Liver (tissue), 9 donors: ENCODE results near the gene LAMB4. TPM values are rescaled to one million over a fixed set of nuclear protein-coding genes. Genes with fewer than 3 reads are reported as not detected.

Source experiments
- DNase-seq: peaks from one replicate; pipeline ENCODE4 v3.0.0-alpha.2; 2017; ENCODE audit warnings: low spot score
- H3K27ac ChIP-seq, 2 donors: one replicate each; pipeline ENCODE4 v1.7.0; 2013; ENCODE audit warnings: inconsistent platforms in 2 of 2, low read length in 2 of 2, control low read depth in 1 of 2, low read depth in 1 of 2, mild to moderate bottlenecking in 1 of 2
- H3K27me3 ChIP-seq, 4 donors: one replicate each; pipeline versions ENCODE4 v1.6.1 to v1.7.0; 2013; ENCODE audit warnings: low read length in 3 of 4, inconsistent platforms in 1 of 4, mild to moderate bottlenecking in 1 of 4, moderate library complexity in 1 of 4; ENCODE audit not compliant: control insufficient read depth in 4 of 4, insufficient read depth in 4 of 4
- H3K36me3 ChIP-seq, 4 donors: one replicate each; pipeline versions ENCODE4 v1.6.1 to v1.7.0; 2013; ENCODE audit warnings: low read length in 3 of 4, mild to moderate bottlenecking in 3 of 4, low read depth in 1 of 4, moderate library complexity in 1 of 4; ENCODE audit not compliant: control insufficient read depth in 4 of 4, insufficient read depth in 3 of 4
- H3K4me1 ChIP-seq, 4 donors: one replicate each; pipeline versions ENCODE4 v1.6.1 to v1.7.0; 2013; ENCODE audit warnings: low read length in 3 of 4, mild to moderate bottlenecking in 3 of 4, moderate library complexity in 1 of 4; ENCODE audit not compliant: control insufficient read depth in 4 of 4, insufficient read depth in 4 of 4
- H3K4me3 ChIP-seq, 3 donors: one replicate each; pipeline versions ENCODE4 v1.6.1 to v1.7.0; 2013; ENCODE audit warnings: low read length in 3 of 3, control low read depth in 1 of 3, low read depth in 1 of 3, mild to moderate bottlenecking in 1 of 3
- H3K9ac ChIP-seq, 2 donors: one replicate each; pipeline ENCODE4 v1.7.0; 2013; ENCODE audit warnings: low read length in 2 of 2, mild to moderate bottlenecking in 2 of 2, moderate library complexity in 2 of 2, control low read depth in 1 of 2, low read depth in 1 of 2
- H3K9me3 ChIP-seq, 4 donors: one replicate each; pipeline versions ENCODE4 v1.6.1 to v1.7.0; 2013; ENCODE audit warnings: low read length in 3 of 4; ENCODE audit not compliant: control insufficient read depth in 4 of 4
- FOXA1 ChIP-seq: IDR thresholded peaks from 2 replicates; pipeline ENCODE4 v1.6.1; 2016; ENCODE audit warnings: antibody characterized with exemption
- GABPA ChIP-seq, 2 donors: IDR thresholded peaks in 1 of 2; conservative IDR thresholded peaks in 1 of 2; 2 replicates each; pipeline ENCODE4 v1.6.1; 2016; ENCODE audit warnings: antibody characterized with exemption in 2 of 2, mild to moderate bottlenecking in 1 of 2, moderate library complexity in 1 of 2
- HNF4G ChIP-seq: IDR thresholded peaks from 2 replicates; pipeline ENCODE4 v1.6.1; 2016; ENCODE audit warnings: antibody characterized with exemption
- JUND ChIP-seq, 2 donors: IDR thresholded peaks; 2 replicates each; pipeline ENCODE4 v1.6.1; 2016; ENCODE audit warnings: antibody characterized with exemption in 2 of 2
- NR2F2 ChIP-seq: IDR thresholded peaks from 2 replicates; pipeline ENCODE4 v1.6.1; 2016; ENCODE audit warnings: antibody characterized with exemption
- RAD21 ChIP-seq, 2 donors: IDR thresholded peaks; 2 replicates each; pipeline ENCODE4 v1.6.1; 2016; ENCODE audit warnings: antibody characterized with exemption in 2 of 2, mild to moderate bottlenecking in 2 of 2
- RXRA ChIP-seq, 2 donors: IDR thresholded peaks; 2 replicates each; pipeline ENCODE4 v1.6.1; 2017 to 2018; ENCODE audit warnings: antibody characterized with exemption in 2 of 2, mild to moderate bottlenecking in 1 of 2
- TAF1 ChIP-seq: conservative IDR thresholded peaks from 2 replicates; pipeline ENCODE4 v1.6.1; 2016; ENCODE audit warnings: antibody characterized with exemption, mild to moderate bottlenecking
- YY1 ChIP-seq: IDR thresholded peaks from 2 replicates; pipeline ENCODE4 v1.6.1; 2016; ENCODE audit warnings: antibody characterized with exemption, mild to moderate bottlenecking
- WGBS: extraction: QIAGEN DNeasy Blood & Tissue Kit; methylation state at CpG from one replicate; pipeline ENCODE4 v1.1.7; 2013; 5-methylcytosine and 5-hydroxymethylcytosine counted together
- polyA plus RNA-seq, 2 donors: library from polyadenylated mRNA; stranded (reverse) in 1 of 2; unstranded in 1 of 2; fragments of 200-250 nt in 1 of 2; fragments of >200 nt in 1 of 2; fragmentation: Nextera tagmentation in 1 of 2; extraction: Ambion mirVana in 1 of 2; gene quantifications; one replicate each; pipeline versions ENCODE4 v1.2.1 to v1.2.3, GENCODE V29; 2013 to 2015
- total RNA-seq, 2 donors: library from RNA; depleted of rRNA; stranded (reverse); fragments of >200 nt; gene quantifications; one replicate each; pipeline ENCODE4 v1.2.3, GENCODE V29; 2014
- TF ChIP-seq, protein P1 (sequence below): IDR thresholded peaks from 2 replicates; pipeline ENCODE4 v1.6.1; 2016; ENCODE audit warnings: antibody characterized with exemption
- TF ChIP-seq, protein P2 (sequence below): IDR thresholded peaks from 2 replicates; pipeline ENCODE4 v1.6.1; 2016; ENCODE audit warnings: antibody characterized with exemption
- TF ChIP-seq, protein P3 (sequence below): IDR thresholded peaks from 2 replicates; pipeline ENCODE4 v1.6.1; 2016; ENCODE audit warnings: antibody characterized with exemption
- TF ChIP-seq, protein P4 (sequence below): fragments of 150-350 bp; IDR thresholded peaks from 2 replicates; pipeline ENCODE4 v1.5.1; 2017; ENCODE audit warnings: improper control_type of control experiment, low read depth, low read length; ENCODE audit not compliant: missing input control
- TF ChIP-seq, protein P5 (sequence below): IDR thresholded peaks from 2 replicates; pipeline ENCODE4 v1.6.1; 2016; ENCODE audit warnings: antibody characterized with exemption, mild to moderate bottlenecking
- donor health status: healthy.
- donor health status: healthy.
- donor health status: healthy.
- donor health status: healthy.
- donor health status: healthy.

Gene LAMB4
- total and polyA plus RNA-seq, 4 donors: under 0.01 to 0.03 TPM; not detected in 2

DNA sequence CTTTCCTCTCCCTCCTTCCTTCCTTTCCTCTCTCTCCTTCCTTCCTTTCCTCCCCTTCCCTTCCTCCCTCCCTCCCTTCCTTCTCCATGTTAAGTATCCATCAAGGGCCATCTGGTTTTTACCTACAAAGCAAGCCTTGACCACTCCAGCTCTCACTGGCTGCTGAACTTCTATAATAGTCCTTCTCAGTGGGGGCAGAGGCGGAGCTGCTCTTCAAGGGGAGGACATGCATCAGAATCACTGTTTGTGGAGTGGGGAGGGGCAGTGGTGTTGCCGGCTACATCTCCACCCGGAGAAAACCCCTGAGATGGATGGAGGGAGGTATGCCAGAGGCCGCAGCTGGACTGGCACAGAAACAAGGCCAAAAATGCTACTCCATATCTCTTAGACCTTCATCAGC lies 153.1 kb downstream of the LAMB4 start (continued):
- TF ChIP-seq, protein P1, sequence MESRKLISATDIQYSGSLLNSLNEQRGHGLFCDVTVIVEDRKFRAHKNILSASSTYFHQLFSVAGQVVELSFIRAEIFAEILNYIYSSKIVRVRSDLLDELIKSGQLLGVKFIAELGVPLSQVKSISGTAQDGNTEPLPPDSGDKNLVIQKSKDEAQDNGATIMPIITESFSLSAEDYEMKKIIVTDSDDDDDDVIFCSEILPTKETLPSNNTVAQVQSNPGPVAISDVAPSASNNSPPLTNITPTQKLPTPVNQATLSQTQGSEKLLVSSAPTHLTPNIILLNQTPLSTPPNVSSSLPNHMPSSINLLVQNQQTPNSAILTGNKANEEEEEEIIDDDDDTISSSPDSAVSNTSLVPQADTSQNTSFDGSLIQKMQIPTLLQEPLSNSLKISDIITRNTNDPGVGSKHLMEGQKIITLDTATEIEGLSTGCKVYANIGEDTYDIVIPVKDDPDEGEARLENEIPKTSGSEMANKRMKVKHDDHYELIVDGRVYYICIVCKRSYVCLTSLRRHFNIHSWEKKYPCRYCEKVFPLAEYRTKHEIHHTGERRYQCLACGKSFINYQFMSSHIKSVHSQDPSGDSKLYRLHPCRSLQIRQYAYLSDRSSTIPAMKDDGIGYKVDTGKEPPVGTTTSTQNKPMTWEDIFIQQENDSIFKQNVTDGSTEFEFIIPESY: no peak

DNA sequence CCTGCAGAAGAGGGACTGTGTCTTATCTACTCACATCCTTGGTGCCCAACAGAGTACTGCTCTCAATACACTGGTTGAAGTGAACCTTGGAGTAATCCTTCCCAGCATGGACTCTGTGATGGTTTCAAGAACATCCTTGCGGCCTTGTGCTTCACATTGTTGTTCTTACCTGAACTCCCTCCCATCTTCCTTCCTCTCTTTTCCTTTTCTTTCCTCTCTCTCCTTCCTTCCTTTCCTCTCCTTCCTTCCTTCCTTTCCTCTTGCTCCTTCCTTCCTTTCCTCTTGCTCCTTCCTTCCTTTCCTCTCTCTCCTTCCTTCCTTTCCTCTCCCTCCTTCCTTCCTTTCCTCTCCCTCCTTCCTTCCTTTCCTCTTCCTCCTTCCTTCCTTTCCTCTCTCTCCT lies 153.5 kb downstream of the LAMB4 start:
- no peak for DNase-seq
- Histone ChIP-seq H3K9me3 (no peaks in the 10 kb centered on the region), H3K4me1 (peaks cover 0 to 1% (median 0%) of the 10 kb centered on the region in 4 donors), H3K4me3 (no peak overlapping the region), H3K27ac (no peak overlapping the region), H3K36me3 (no peaks in the 10 kb centered on the region), H3K9ac (no peak overlapping the region), H3K27me3 (no peaks in the 10 kb centered on the region)
- TF ChIP-seq NR2F2: no peak
- no peak for TF ChIP-seq GABPA (IDR thresholded peaks at IDR 0.05 in 1 of 2, conservative IDR thresholded peaks at IDR 0.05 in 1 of 2)
- WGBS: 90% methylated on average over 1 of the region's 1 CpG

DNA sequence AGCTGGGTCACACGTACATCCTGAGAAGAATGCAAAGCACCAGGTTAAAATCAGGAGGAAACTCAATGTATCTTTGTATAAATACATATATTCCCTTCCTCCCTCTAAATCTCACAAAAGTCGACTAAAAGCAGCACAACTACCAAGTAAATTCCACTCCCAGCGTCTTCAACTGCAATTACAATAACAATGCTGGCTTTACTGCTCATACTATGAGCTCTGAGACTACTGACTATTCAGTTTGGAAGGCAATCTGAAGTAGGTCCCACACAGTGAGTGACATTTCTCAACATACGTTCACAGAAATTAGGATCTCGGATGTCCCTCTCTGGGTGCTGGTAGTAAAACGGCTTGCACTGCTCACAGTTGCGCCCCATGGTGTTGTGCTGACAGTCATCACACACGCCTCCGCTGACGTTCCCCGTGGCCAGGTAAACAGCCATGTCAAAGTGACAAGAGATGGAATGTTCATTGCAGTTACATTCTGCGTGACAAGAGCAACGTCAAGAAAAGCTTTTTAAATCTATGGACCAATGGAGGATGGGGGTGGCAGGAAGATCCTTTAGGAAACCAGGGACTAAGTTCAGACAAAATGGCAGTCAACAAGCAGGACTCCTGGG lies 154.7 kb downstream of the LAMB4 start:
- H3K36me3 ChIP-seq: no peaks in the 10 kb centered on the region
- H3K27me3 ChIP-seq: no peaks in the 10 kb centered on the region
- 91% methylated on average over 13 of the region's 13 CpGs for WGBS
- peaks cover 0 to 5% (median 0%) of the 10 kb centered on the region in 4 donors for H3K4me1 ChIP-seq
- no peak overlapping the region for H3K4me3 ChIP-seq
- H3K9ac ChIP-seq: no peak overlapping the region
- no peaks in the 10 kb centered on the region for H3K9me3 ChIP-seq
- no peak for TF ChIP-seq RAD21 (IDR thresholded peaks at IDR 0.05)
- TF ChIP-seq, protein P2, sequence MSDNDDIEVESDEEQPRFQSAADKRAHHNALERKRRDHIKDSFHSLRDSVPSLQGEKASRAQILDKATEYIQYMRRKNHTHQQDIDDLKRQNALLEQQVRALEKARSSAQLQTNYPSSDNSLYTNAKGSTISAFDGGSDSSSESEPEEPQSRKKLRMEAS: no peak
- no peak for TF ChIP-seq TAF1
- TF ChIP-seq JUND (IDR thresholded peaks at IDR 0.05): no peak
- TF ChIP-seq, protein P3, sequence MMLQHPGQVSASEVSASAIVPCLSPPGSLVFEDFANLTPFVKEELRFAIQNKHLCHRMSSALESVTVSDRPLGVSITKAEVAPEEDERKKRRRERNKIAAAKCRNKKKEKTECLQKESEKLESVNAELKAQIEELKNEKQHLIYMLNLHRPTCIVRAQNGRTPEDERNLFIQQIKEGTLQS: no peak
- TF ChIP-seq, protein P4, sequence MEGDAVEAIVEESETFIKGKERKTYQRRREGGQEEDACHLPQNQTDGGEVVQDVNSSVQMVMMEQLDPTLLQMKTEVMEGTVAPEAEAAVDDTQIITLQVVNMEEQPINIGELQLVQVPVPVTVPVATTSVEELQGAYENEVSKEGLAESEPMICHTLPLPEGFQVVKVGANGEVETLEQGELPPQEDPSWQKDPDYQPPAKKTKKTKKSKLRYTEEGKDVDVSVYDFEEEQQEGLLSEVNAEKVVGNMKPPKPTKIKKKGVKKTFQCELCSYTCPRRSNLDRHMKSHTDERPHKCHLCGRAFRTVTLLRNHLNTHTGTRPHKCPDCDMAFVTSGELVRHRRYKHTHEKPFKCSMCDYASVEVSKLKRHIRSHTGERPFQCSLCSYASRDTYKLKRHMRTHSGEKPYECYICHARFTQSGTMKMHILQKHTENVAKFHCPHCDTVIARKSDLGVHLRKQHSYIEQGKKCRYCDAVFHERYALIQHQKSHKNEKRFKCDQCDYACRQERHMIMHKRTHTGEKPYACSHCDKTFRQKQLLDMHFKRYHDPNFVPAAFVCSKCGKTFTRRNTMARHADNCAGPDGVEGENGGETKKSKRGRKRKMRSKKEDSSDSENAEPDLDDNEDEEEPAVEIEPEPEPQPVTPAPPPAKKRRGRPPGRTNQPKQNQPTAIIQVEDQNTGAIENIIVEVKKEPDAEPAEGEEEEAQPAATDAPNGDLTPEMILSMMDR: no peak
- no peak overlapping the region for H3K27ac ChIP-seq
- DNase-seq: no peak

DNA sequence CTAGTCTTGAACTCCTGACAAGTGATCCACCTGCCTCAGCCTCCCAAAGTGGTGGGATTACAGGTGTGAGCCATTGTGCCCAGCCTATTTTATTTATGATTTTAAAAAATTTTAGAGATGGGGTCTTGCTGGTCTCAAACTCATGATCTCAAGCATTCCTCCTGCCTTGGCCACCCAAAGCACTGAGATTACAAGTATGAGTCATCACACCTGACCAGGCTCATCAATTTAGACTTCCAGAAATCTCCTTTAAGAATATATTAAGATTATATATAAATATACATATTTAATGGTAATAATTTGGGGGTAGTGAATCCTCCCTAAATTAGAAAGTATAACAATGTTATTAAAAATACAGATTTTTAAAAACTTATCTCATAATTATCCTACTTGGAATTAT lies 156.3 kb downstream of the LAMB4 start:
- Histone ChIP-seq H3K9me3 (no peaks in the 10 kb centered on the region), H3K9ac (no peak overlapping the region), H3K36me3 (no peaks in the 10 kb centered on the region), H3K27ac (no peak overlapping the region), H3K4me1 (peaks cover 0 to 5% (median 0%) of the 10 kb centered on the region in 4 donors), H3K4me3 (no peak overlapping the region), H3K27me3 (no peaks in the 10 kb centered on the region)
- no peak for DNase-seq
- no peak for TF ChIP-seq NR2F2
- TF ChIP-seq RXRA (IDR thresholded peaks at IDR 0.05): no peak
- no peak for TF ChIP-seq TAF1
- no peak for TF ChIP-seq YY1
- TF ChIP-seq, protein P2: no peak
- no peak for TF ChIP-seq FOXA1
- no peak for TF ChIP-seq JUND (IDR thresholded peaks at IDR 0.05)
- TF ChIP-seq, protein P5, sequence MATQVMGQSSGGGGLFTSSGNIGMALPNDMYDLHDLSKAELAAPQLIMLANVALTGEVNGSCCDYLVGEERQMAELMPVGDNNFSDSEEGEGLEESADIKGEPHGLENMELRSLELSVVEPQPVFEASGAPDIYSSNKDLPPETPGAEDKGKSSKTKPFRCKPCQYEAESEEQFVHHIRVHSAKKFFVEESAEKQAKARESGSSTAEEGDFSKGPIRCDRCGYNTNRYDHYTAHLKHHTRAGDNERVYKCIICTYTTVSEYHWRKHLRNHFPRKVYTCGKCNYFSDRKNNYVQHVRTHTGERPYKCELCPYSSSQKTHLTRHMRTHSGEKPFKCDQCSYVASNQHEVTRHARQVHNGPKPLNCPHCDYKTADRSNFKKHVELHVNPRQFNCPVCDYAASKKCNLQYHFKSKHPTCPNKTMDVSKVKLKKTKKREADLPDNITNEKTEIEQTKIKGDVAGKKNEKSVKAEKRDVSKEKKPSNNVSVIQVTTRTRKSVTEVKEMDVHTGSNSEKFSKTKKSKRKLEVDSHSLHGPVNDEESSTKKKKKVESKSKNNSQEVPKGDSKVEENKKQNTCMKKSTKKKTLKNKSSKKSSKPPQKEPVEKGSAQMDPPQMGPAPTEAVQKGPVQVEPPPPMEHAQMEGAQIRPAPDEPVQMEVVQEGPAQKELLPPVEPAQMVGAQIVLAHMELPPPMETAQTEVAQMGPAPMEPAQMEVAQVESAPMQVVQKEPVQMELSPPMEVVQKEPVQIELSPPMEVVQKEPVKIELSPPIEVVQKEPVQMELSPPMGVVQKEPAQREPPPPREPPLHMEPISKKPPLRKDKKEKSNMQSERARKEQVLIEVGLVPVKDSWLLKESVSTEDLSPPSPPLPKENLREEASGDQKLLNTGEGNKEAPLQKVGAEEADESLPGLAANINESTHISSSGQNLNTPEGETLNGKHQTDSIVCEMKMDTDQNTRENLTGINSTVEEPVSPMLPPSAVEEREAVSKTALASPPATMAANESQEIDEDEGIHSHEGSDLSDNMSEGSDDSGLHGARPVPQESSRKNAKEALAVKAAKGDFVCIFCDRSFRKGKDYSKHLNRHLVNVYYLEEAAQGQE: no peak
- TF ChIP-seq, protein P1: no peak
- no peak for TF ChIP-seq GABPA (IDR thresholded peaks at IDR 0.05 in 1 of 2, conservative IDR thresholded peaks at IDR 0.05 in 1 of 2)
- no peak for TF ChIP-seq HNF4G
